A549 (cell line): Measurements from ENCODE around the gene CAMK4. TPM values are rescaled to one million over a fixed set of nuclear protein-coding genes. Genes with fewer than 3 reads are reported as not detected.

ENCODE experiments used
- ATAC-seq, 2 experiments: fragments of 200-7000 bp in 1 of 2; fragments of >200 bp in 1 of 2; cut with Nextera tagmentation in 1 of 2; cut with Tn5 transposase in 1 of 2; 3 replicates each; pipeline versions ENCODE4 v1.8.0 to v1.9.1; 2018 to 2020; ENCODE audit warnings: mild to moderate bottlenecking in 1 of 2, moderate library complexity in 1 of 2
- CTCF ChIA-PET: fragments of 300-600 bp; sonication (Branson Sonifier 250); formaldehyde crosslinking; extraction: SDS; loops from one replicate; lab custom pipeline; 2021; ENCODE audit warnings: antibody characterized with exemption, inconsistent platforms; lab: Yijun Ruan, JAX
- POLR2A ChIA-PET: fragments of 350-600 bp; formaldehyde crosslinking; extraction: SDS; loops from one replicate; lab custom pipeline; 2021; ENCODE audit warnings: antibody characterized with exemption, inconsistent platforms; lab: Yijun Ruan, JAX
- DNase-seq, 2 experiments: peaks; one replicate each; pipeline versions ENCODE4 v3.0.0 to v3.0.0-alpha.2; 2011 to 2016; ENCODE audit warnings: low read depth in 1 of 2, low spot score in 1 of 2
- FAIRE-seq: peaks from 2 replicates; lab custom pipeline; 2011; peaks lifted over from hg19 to GRCh38; lab: Jason Lieb, UNC
- H3K27ac ChIP-seq, 2 experiments: fragments of >200 bp; sonication (Bioruptor Twin); formaldehyde crosslinking; 3 replicates each; pipeline ENCODE4 v1.5.1; 2016 to 2017
- H3K4me1 ChIP-seq: fragments of >200 bp; sonication (Bioruptor Twin); formaldehyde crosslinking; 3 replicates; pipeline ENCODE4 v1.6.1; 2016
- H3K4me2 ChIP-seq: fragments of >200 bp; sonication (Bioruptor Twin); formaldehyde crosslinking; 3 replicates; pipeline ENCODE4 v1.6.1; 2016
- H3K4me3 ChIP-seq: fragments of >200 bp; sonication (Bioruptor Twin); formaldehyde crosslinking; 3 replicates; pipeline ENCODE4 v1.5.1; 2016
- H3K9me3 ChIP-seq: fragments of >200 bp; sonication (Bioruptor Twin); formaldehyde crosslinking; 3 replicates; pipeline ENCODE4 v1.6.1; 2016
- CEBPB ChIP-seq, 2 experiments: fragments of >200 bp in 1 of 2; sonication (Bioruptor Twin) in 1 of 2; formaldehyde crosslinking in 1 of 2; IDR thresholded peaks; 2 replicates each; pipeline ENCODE4 v1.6.1; 2012 to 2016
- CHD4 ChIP-seq: fragments of 200-600 bp; sonication (generic); IDR thresholded peaks from 2 replicates; pipeline ENCODE4 v1.6.1; 2016; ENCODE audit warnings: antibody characterized with exemption, mild to moderate bottlenecking, borderline replicate concordance
- EHF ChIP-seq: fragments of 250-450 bp; sonication (Bioruptor Pico); IDR thresholded peaks from 2 replicates; pipeline ENCODE4 v1.5.0; 2020; ENCODE audit warnings: mild to moderate bottlenecking
- EP300 ChIP-seq, 2 experiments: fragments of >200 bp; sonication (Bioruptor Twin); formaldehyde crosslinking; IDR thresholded peaks; 2 replicates in 1 of 2; 3 replicates in 1 of 2; pipeline ENCODE4 v1.6.1; 2016 to 2017
- FOSB ChIP-seq: fragments of 250-450 bp; sonication (Bioruptor Pico); IDR thresholded peaks from 2 replicates; pipeline ENCODE4 v1.5.0; 2020; ENCODE audit warnings: mild to moderate bottlenecking, moderate library complexity
- FOXS1 ChIP-seq: fragments of 250-450 bp; sonication (Bioruptor Pico); IDR thresholded peaks from 2 replicates; pipeline ENCODE4 v1.5.0; 2020; ENCODE audit warnings: mild to moderate bottlenecking, moderate library complexity
- GATA3 ChIP-seq: IDR thresholded peaks from 2 replicates; pipeline ENCODE4 v1.6.1; 2012; ENCODE audit warnings: borderline replicate concordance
- HEYL ChIP-seq: fragments of 250-450 bp; sonication (Bioruptor Pico); IDR thresholded peaks from 2 replicates; pipeline ENCODE4 v1.8.0; 2021; ENCODE audit warnings: mild to moderate bottlenecking, moderate library complexity
- HOXB13 ChIP-seq: fragments of 250-450 bp; sonication (Bioruptor Pico); IDR thresholded peaks from 2 replicates; pipeline ENCODE4 v1.5.0; 2020; ENCODE audit warnings: low read depth, mild to moderate bottlenecking, moderate library complexity
- HOXB5 ChIP-seq: fragments of 250-450 bp; sonication (Bioruptor Pico); IDR thresholded peaks from 2 replicates; pipeline ENCODE4 v1.5.0; 2020; ENCODE audit warnings: mild to moderate bottlenecking, moderate library complexity
- KDM1A ChIP-seq: fragments of 200-600 bp; sonication (generic); IDR thresholded peaks from 2 replicates; pipeline ENCODE4 v1.6.1; 2016; ENCODE audit warnings: low read depth, mild to moderate bottlenecking
- NFE2L2 ChIP-seq: fragments of 150-350 bp; conservative IDR thresholded peaks from 2 replicates; pipeline ENCODE4 v1.6.1; 2014; ENCODE audit warnings: low read length
- PHF8 ChIP-seq: fragments of 200-600 bp; sonication (generic); IDR thresholded peaks from 2 replicates; pipeline ENCODE4 v1.6.1; 2016; ENCODE audit warnings: low read depth, mild to moderate bottlenecking, antibody characterized with exemption, moderate library complexity, borderline replicate concordance
- RAD21 ChIP-seq, 2 experiments: fragments of >200 bp in 1 of 2; sonication (Bioruptor Twin) in 1 of 2; formaldehyde crosslinking in 1 of 2; IDR thresholded peaks in 1 of 2; conservative IDR thresholded peaks in 1 of 2; 2 replicates in 1 of 2; 3 replicates in 1 of 2; pipeline ENCODE4 v1.6.1; 2012 to 2018; ENCODE audit warnings: inconsistent platforms in 1 of 2
- RARB ChIP-seq: fragments of 250-450 bp; sonication (Bioruptor Pico); IDR thresholded peaks from 2 replicates; pipeline ENCODE4 v1.8.0; 2021; ENCODE audit warnings: mild to moderate bottlenecking, moderate library complexity
- RFX5 ChIP-seq: fragments of 450-650 bp; IDR thresholded peaks from 2 replicates; pipeline ENCODE4 v1.7.1; 2014; ENCODE audit warnings: antibody characterized with exemption, mild to moderate bottlenecking, moderate library complexity
- ZFP36 ChIP-seq: fragments of 450-650 bp; IDR thresholded peaks from 2 replicates; pipeline ENCODE4 v1.6.1; 2014; ENCODE audit warnings: borderline replicate concordance; ENCODE audit not compliant: partially characterized antibody
- WGBS: methylation state at CpG from one replicate; pipeline ENCODE4 v1.1.6; 2017; ENCODE audit errors: missing lambda C conversion rate; 5-methylcytosine and 5-hydroxymethylcytosine counted together
- polyA plus RNA-seq, 4 experiments: library from polyadenylated mRNA; depleted of rRNA in 3 of 4; stranded (reverse); fragments of >200 nt; fragmentation: RNase III in 1 of 4; extraction: RNeasy Plus Mini Kit Qiagen cat#74134 plus additional on column Dnase treatment in 1 of 4; gene quantifications; 2 replicates in 3 of 4; 3 replicates in 1 of 4; pipeline ENCODE4 v1.2.3, GENCODE V29; 2011 to 2017
- TF ChIP-seq, protein P1 (sequence below): fragments of 200-600 bp; sonication (generic); IDR thresholded peaks from 2 replicates; pipeline ENCODE4 v1.6.1; 2016; ENCODE audit warnings: antibody characterized with exemption, mild to moderate bottlenecking, moderate library complexity
- TF ChIP-seq, protein P2 (sequence below): fragments of >200 bp; sonication (Bioruptor Twin); formaldehyde crosslinking; IDR thresholded peaks from 3 replicates; pipeline ENCODE4 v1.6.1; 2016
- TF ChIP-seq, protein P3 (sequence below): fragments of >200 bp; sonication (Bioruptor Twin); formaldehyde crosslinking; IDR thresholded peaks from 2 replicates; pipeline ENCODE4 v1.6.1; 2016
- TF ChIP-seq, protein P4 (sequence below): fragments of 250-450 bp; sonication (Bioruptor Pico); IDR thresholded peaks from 2 replicates; pipeline ENCODE4 v1.5.0; 2021; ENCODE audit warnings: mild to moderate bottlenecking, moderate library complexity, borderline replicate concordance
- TF ChIP-seq, protein P5 (sequence below): IDR thresholded peaks from 2 replicates; pipeline ENCODE4 v1.6.1; 2012

CAMK4 gene
- polyA plus RNA-seq, 2 of the 4 experiments (the other 2 are of a cell fraction): not detected

DNA sequence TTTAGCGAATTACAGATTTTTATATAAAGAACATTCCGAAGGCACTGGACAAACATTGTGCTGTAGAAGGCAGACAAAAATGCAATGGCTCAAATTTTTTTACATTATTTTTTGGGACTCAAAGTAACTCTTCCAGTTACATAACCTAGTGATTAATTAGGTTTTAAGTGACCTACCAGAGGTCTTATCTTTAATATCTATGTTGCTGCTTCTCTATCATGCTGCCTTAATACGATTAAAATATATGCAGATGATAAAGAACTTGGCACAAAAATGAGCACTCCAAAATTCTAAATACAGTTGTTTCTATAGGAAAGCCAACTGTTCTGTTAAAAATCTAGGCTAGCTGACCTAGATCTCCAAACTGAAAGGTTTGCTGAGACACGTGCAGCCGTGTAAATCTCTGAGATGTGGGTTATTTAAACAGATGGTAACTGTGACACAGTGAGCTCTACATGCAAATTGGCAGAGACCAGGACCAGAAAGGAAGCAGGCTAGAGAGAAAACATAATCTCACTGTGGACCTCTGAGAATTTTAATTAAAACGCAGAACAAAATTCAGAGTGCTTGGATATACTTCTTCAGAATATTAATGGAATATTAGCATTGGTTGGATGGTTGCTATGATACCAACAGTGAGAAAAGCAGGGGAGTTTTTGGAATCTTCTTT, 56.2 kb downstream of the CAMK4 start:
- no peak for DNase-seq
- ChIA-PET CTCF (interaction anchor here (1.3 to 2.9 kb wide), 4 partner anchors 14 to 125 kb away, joined by 3 to 16 read pairs (median 8); no protein-coding TSS in a partner anchor), POLR2A (no interaction called here)
- Histone ChIP-seq H3K9me3 (no peaks in the 10 kb centered on the region), H3K4me1 (no peaks in the 10 kb centered on the region), H3K27ac (no peak overlapping the region), H3K4me3 (no peak overlapping the region), H3K4me2 (no peak overlapping the region)
- no peak for ATAC-seq
- whole genome bisulfite sequencing: 39% methylated on average over 6 of the region's 6 CpGs
- FAIRE-seq: no peak
- TF ChIP-seq, protein P1, sequence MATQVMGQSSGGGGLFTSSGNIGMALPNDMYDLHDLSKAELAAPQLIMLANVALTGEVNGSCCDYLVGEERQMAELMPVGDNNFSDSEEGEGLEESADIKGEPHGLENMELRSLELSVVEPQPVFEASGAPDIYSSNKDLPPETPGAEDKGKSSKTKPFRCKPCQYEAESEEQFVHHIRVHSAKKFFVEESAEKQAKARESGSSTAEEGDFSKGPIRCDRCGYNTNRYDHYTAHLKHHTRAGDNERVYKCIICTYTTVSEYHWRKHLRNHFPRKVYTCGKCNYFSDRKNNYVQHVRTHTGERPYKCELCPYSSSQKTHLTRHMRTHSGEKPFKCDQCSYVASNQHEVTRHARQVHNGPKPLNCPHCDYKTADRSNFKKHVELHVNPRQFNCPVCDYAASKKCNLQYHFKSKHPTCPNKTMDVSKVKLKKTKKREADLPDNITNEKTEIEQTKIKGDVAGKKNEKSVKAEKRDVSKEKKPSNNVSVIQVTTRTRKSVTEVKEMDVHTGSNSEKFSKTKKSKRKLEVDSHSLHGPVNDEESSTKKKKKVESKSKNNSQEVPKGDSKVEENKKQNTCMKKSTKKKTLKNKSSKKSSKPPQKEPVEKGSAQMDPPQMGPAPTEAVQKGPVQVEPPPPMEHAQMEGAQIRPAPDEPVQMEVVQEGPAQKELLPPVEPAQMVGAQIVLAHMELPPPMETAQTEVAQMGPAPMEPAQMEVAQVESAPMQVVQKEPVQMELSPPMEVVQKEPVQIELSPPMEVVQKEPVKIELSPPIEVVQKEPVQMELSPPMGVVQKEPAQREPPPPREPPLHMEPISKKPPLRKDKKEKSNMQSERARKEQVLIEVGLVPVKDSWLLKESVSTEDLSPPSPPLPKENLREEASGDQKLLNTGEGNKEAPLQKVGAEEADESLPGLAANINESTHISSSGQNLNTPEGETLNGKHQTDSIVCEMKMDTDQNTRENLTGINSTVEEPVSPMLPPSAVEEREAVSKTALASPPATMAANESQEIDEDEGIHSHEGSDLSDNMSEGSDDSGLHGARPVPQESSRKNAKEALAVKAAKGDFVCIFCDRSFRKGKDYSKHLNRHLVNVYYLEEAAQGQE: no peak
- TF ChIP-seq PHF8 (no peak), RAD21 (conservative IDR thresholded peaks at IDR 0.05 in 1 of 2, IDR thresholded peaks at IDR 0.05 in 1 of 2) (no peak), KDM1A (no peak), HOXB5 (CRISPR knock-in tag) (no peak), EP300 (IDR thresholded peaks at IDR 0.05) (no peak), CEBPB (IDR thresholded peaks at IDR 0.05) (no peak), FOXS1 (CRISPR knock-in tag) (no peak), CHD4 (no peak)
- TF ChIP-seq, protein P2, sequence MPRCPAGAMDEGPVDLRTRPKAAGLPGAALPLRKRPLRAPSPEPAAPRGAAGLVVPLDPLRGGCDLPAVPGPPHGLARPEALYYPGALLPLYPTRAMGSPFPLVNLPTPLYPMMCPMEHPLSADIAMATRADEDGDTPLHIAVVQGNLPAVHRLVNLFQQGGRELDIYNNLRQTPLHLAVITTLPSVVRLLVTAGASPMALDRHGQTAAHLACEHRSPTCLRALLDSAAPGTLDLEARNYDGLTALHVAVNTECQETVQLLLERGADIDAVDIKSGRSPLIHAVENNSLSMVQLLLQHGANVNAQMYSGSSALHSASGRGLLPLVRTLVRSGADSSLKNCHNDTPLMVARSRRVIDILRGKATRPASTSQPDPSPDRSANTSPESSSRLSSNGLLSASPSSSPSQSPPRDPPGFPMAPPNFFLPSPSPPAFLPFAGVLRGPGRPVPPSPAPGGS: no peak
- TF ChIP-seq, protein P3, sequence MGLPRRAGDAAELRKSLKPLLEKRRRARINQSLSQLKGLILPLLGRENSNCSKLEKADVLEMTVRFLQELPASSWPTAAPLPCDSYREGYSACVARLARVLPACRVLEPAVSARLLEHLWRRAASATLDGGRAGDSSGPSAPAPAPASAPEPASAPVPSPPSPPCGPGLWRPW: no peak

DNA sequence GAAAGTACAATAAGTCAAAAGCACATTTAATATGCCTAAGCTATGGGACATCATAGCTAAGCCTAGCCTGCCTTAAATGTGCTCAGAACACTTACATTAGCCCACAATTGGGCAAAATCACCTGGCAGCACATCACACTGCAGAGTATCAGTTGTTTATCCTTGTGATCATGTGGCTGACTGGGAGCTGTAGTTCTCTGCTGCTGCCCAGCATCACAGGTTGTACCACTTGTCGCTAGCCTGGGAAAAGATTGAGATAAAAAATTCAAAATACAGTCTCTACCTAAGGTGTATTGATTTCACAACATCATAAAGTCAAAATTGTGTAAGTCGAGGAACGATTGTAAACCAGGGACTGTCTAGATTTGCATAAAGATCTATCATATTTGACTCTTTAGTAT, 58.6 kb downstream of the CAMK4 start:
- POLR2A ChIA-PET: no interaction called here
- ATAC-seq (no peak), DNase-seq (no peak), FAIRE-seq (no peak)
- no peak for TF ChIP-seq RFX5
- TF ChIP-seq GATA3: no peak
- no peak for TF ChIP-seq RARB (CRISPR knock-in tag)
- no peak for TF ChIP-seq HEYL (CRISPR knock-in tag)
- TF ChIP-seq FOSB (CRISPR knock-in tag): no peak
- no peak for TF ChIP-seq FOXS1 (CRISPR knock-in tag)
- no peak for TF ChIP-seq NFE2L2
- TF ChIP-seq PHF8: no peak
- TF ChIP-seq HOXB5 (CRISPR knock-in tag): no peak
- H3K9me3 ChIP-seq: no peaks in the 10 kb centered on the region
- 9% methylated on average over 3 of the region's 3 CpGs for WGBS
- CTCF ChIA-PET: no interaction called here
- no peaks in the 10 kb centered on the region for H3K4me1 ChIP-seq
- no peak overlapping the region for H3K4me2 ChIP-seq
- H3K4me3 ChIP-seq: no peak overlapping the region
- H3K27ac ChIP-seq: no peak overlapping the region

DNA sequence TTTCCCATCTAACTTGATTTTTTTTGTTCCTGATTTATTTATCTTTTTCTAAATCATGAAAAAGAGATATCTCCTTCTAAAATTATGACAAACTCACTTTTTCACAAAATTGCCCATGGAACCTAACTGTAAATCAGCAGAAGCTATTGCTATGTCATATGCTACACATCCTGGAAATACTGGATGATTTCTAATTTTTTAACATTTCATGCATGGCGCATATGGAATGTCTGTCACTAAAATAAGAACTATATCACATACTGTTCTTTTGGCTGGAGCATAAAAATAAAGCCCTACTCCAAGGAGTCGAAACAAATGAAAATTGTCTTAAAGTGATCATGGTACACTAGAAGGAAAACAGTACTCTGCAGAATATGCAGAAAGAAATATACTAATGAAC, 60.6 kb downstream of the CAMK4 start:
- no peak overlapping the region for H3K27ac ChIP-seq
- no peak overlapping the region for H3K4me3 ChIP-seq
- FAIRE-seq (no peak), DNase-seq (no peak), ATAC-seq (no peak)
- ChIA-PET CTCF (no interaction called here), POLR2A (no interaction called here)
- H3K4me1 ChIP-seq: no peaks in the 10 kb centered on the region
- TF ChIP-seq, protein P4, sequence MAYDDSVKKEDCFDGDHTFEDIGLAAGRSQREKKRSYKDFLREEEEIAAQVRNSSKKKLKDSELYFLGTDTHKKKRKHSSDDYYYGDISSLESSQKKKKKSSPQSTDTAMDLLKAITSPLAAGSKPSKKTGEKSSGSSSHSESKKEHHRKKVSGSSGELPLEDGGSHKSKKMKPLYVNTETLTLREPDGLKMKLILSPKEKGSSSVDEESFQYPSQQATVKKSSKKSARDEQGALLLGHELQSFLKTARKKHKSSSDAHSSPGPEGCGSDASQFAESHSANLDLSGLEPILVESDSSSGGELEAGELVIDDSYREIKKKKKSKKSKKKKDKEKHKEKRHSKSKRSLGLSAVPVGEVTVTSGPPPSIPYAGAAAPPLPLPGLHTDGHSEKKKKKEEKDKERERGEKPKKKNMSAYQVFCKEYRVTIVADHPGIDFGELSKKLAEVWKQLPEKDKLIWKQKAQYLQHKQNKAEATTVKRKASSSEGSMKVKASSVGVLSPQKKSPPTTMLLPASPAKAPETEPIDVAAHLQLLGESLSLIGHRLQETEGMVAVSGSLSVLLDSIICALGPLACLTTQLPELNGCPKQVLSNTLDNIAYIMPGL (CRISPR knock-in tag): no peak
- TF ChIP-seq EHF (CRISPR knock-in tag): no peak
- no peak for TF ChIP-seq FOSB (CRISPR knock-in tag)
- no peak for TF ChIP-seq ZFP36
- TF ChIP-seq HEYL (CRISPR knock-in tag): no peak
- TF ChIP-seq HOXB13 (CRISPR knock-in tag): no peak
- no peak for TF ChIP-seq CEBPB (IDR thresholded peaks at IDR 0.05)
- TF ChIP-seq, protein P2: no peak
- TF ChIP-seq, protein P5, sequence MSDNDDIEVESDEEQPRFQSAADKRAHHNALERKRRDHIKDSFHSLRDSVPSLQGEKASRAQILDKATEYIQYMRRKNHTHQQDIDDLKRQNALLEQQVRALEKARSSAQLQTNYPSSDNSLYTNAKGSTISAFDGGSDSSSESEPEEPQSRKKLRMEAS: no peak
- no peaks in the 10 kb centered on the region for H3K9me3 ChIP-seq
- H3K4me2 ChIP-seq: no peak overlapping the region
- 33% methylated on average over 2 of the region's 2 CpGs for WGBS
